K562 (cell line): ENCODE measurements around the gene URI1.

ENCODE experiments used
- HDGF ChIP-seq: fragments of 450-650 bp; IDR thresholded peaks from 2 replicates; pipeline ENCODE4 v1.6.1; 2016
- HOMEZ ChIP-seq: fragments of 250-450 bp; sonication (Bioruptor Pico); IDR thresholded peaks from 2 replicates; pipeline ENCODE4 v1.4.0; 2020; ENCODE audit warnings: mild to moderate bottlenecking, moderate library complexity
- REST ChIP-seq, 2 experiments: fragments of 450-650 bp; formaldehyde crosslinking in 1 of 2; IDR thresholded peaks; 2 replicates each; pipeline versions ENCODE4 v1.4.0 to v1.6.1; 2014 to 2020; ENCODE audit warnings: mild to moderate bottlenecking in 2 of 2, borderline replicate concordance in 1 of 2, low read depth in 1 of 2
- ZC3H11A ChIP-seq: IDR thresholded peaks from 2 replicates; pipeline ENCODE4 v1.6.1; 2012; ENCODE audit warnings: low read depth, low read length, improper control_type of control experiment
- TF ChIP-seq, protein P1 (sequence below): sonication (generic); formaldehyde crosslinking; IDR thresholded peaks from 2 replicates; pipeline ENCODE4 v1.5.0; 2020; ENCODE audit warnings: missing genetic modification reagents

GRCh38 chr19:29904017-29904416 lies 38.0 kb upstream of the URI1 start:
- TF ChIP-seq ZC3H11A, result no peak
- TF ChIP-seq, protein P1, sequence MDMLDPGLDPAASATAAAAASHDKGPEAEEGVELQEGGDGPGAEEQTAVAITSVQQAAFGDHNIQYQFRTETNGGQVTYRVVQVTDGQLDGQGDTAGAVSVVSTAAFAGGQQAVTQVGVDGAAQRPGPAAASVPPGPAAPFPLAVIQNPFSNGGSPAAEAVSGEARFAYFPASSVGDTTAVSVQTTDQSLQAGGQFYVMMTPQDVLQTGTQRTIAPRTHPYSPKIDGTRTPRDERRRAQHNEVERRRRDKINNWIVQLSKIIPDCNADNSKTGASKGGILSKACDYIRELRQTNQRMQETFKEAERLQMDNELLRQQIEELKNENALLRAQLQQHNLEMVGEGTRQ (CRISPR knock-in tag), result no peak
- no peak for TF ChIP-seq HDGF
- TF ChIP-seq REST (IDR thresholded peaks at IDR 0.05; ENCODE audit: borderline replicate concordance), result no peak
- TF ChIP-seq REST (CRISPR knock-in tag; IDR thresholded peaks at IDR 0.05; ENCODE audit: low read depth), result no peak
- no peak for TF ChIP-seq HOMEZ (CRISPR knock-in tag)
